Thyroid gland (tissue), 4 donors: Measurements from ENCODE around the gene HES3.

Experiments
- CTCF ChIP-seq, 6 experiments: fragments of 200-600 bp in 3 of 6; fragments of 450-650 bp in 3 of 6; sonication (generic) in 3 of 6; IDR thresholded peaks; one replicate each; pipeline ENCODE4 v1.5.1; 2016 to 2019; ENCODE audit warnings: antibody characterized with exemption in 6 of 6, mild to moderate bottlenecking in 2 of 6, inconsistent platforms in 1 of 6, moderate library complexity in 1 of 6
- POLR2A ChIP-seq, 2 donors: fragments of 450-650 bp; IDR thresholded peaks; one replicate each; pipeline ENCODE4 v1.6.1; 2017; ENCODE audit warnings: antibody characterized with exemption in 2 of 2, mild to moderate bottlenecking in 2 of 2, moderate library complexity in 1 of 2

GRCh38 chr1:6248932-6249738 lies 5.2 kb downstream of the HES3 start:
- TF ChIP-seq CTCF (IDR thresholded peaks at IDR 0.05), result no peak
- TF ChIP-seq POLR2A (IDR thresholded peaks at IDR 0.05), result no peak
